IMR-90 (cell line): ENCODE data around the gene TRIP6. TPM values are rescaled to one million over a fixed set of nuclear protein-coding genes. Genes with fewer than 3 reads are reported as not detected.

Experiments used
- ATAC-seq: fragments of 200-7000 bp; cut with Tn5 transposase; 2 replicates; pipeline ENCODE4 v1.9.1; 2020; ENCODE audit warnings: low read depth, mild to moderate bottlenecking, moderate library complexity
- BruUV-seq: library from RNA; stranded (reverse); fragments of 400-500 nt; replicated peaks from 2 replicates; lab custom pipeline; 2021; lab: Mats Ljungman, UMichigan
- CTCF ChIA-PET: fragments of 300-600 bp; formaldehyde crosslinking; extraction: SDS; loops from one replicate; lab custom pipeline; 2021; ENCODE audit warnings: antibody characterized with exemption; lab: Yijun Ruan, JAX
- POLR2A ChIA-PET: fragments of 300-600 bp; sonication (Branson Sonifier 250); formaldehyde crosslinking; loops from one replicate; lab custom pipeline; 2022; ENCODE audit warnings: antibody characterized with exemption; ENCODE audit not compliant: unreplicated experiment; lab: Charles Lee
- DNase-seq: peaks from one replicate; pipeline ENCODE4 v3.0.0; 2013
- H2AFZ ChIP-seq: replicated peaks from 2 replicates; pipeline ENCODE3; 2013; ENCODE audit warnings: low read length, mild to moderate bottlenecking; ENCODE audit not compliant: poor library complexity
- H2AK5ac ChIP-seq: 2 replicates; pipeline ENCODE4 v1.6.1; 2013; ENCODE audit warnings: low read depth, low read length, inconsistent platforms
- H2AK9ac ChIP-seq: replicated peaks from 2 replicates; pipeline ENCODE3; 2013; ENCODE audit warnings: mild to moderate bottlenecking, low read depth, low read length, moderate library complexity; ENCODE audit not compliant: poor library complexity
- H2BK120ac ChIP-seq: 2 replicates; pipeline ENCODE4 v1.6.1; 2013; ENCODE audit warnings: low read depth, low read length, inconsistent platforms
- H2BK15ac ChIP-seq: 3 replicates; pipeline ENCODE4 v1.6.1; 2013; ENCODE audit warnings: low read depth, low read length, inconsistent platforms
- H2BK20ac ChIP-seq: 2 replicates; pipeline ENCODE4 v1.6.1; 2013; ENCODE audit warnings: low read depth, mild to moderate bottlenecking, inconsistent platforms, low read length, moderate library complexity
- H2BK5ac ChIP-seq: 2 replicates; pipeline ENCODE4 v1.6.1; 2013; ENCODE audit warnings: mild to moderate bottlenecking, low read depth, low read length, inconsistent platforms; ENCODE audit not compliant: poor library complexity, severe bottlenecking
- H3K14ac ChIP-seq: replicated peaks from 2 replicates; pipeline ENCODE4 v1.6.1; 2013; ENCODE audit warnings: low read depth, low read length, inconsistent platforms
- H3K18ac ChIP-seq: 2 replicates; pipeline ENCODE4 v1.6.1; 2013; ENCODE audit warnings: low read depth, low read length, control low read depth
- H3K23ac ChIP-seq: 2 replicates; pipeline ENCODE4 v1.6.1; 2013; ENCODE audit warnings: low read depth, low read length, inconsistent platforms
- H3K27ac ChIP-seq: 2 replicates; pipeline ENCODE4 v1.5.1; 2013; ENCODE audit warnings: mild to moderate bottlenecking, control low read depth, low read length; ENCODE audit not compliant: insufficient read depth
- H3K27me3 ChIP-seq: 2 replicates; pipeline ENCODE4 v1.6.1; 2013; ENCODE audit warnings: low read length; ENCODE audit not compliant: control insufficient read depth, insufficient read depth
- H3K36me3 ChIP-seq: 2 replicates; pipeline ENCODE4 v1.6.1; 2013; ENCODE audit warnings: low read length, mixed read lengths; ENCODE audit not compliant: control insufficient read depth, insufficient read depth
- H3K4ac ChIP-seq: 2 replicates; pipeline ENCODE4 v1.6.1; 2013; ENCODE audit warnings: low read depth, low read length, inconsistent platforms
- H3K4me1 ChIP-seq: 2 replicates; pipeline ENCODE4 v1.6.1; 2013; ENCODE audit warnings: low read length, mixed read lengths; ENCODE audit not compliant: control insufficient read depth, insufficient read depth
- H3K4me2 ChIP-seq: 2 replicates; pipeline ENCODE4 v1.6.1; 2013; ENCODE audit warnings: low read depth, mild to moderate bottlenecking, control low read depth, low read length, moderate library complexity
- H3K4me3 ChIP-seq: 2 replicates; pipeline ENCODE4 v1.5.1; 2013; ENCODE audit warnings: low read depth, mild to moderate bottlenecking, control low read depth, low read length, moderate library complexity; ENCODE audit not compliant: insufficient read depth
- H3K56ac ChIP-seq: 2 replicates; pipeline ENCODE4 v1.6.1; 2013; ENCODE audit warnings: low read length, inconsistent platforms; ENCODE audit not compliant: insufficient read depth; ENCODE audit errors: extremely low read depth
- H3K79me1 ChIP-seq, 2 experiments: 2 replicates each; pipeline ENCODE4 v1.6.1; 2013; ENCODE audit warnings: low read length in 2 of 2, inconsistent platforms in 1 of 2, low read depth in 1 of 2
- H3K9ac ChIP-seq: 2 replicates; pipeline ENCODE4 v1.6.1; 2013; ENCODE audit warnings: low read depth, low read length, control low read depth
- H3K9me1 ChIP-seq: 2 replicates; pipeline ENCODE4 v1.6.1; 2013; ENCODE audit warnings: low read length, inconsistent platforms; ENCODE audit not compliant: insufficient read depth
- H3K9me3 ChIP-seq: 2 replicates; pipeline ENCODE4 v1.6.1; 2013; ENCODE audit warnings: low read length; ENCODE audit not compliant: control insufficient read depth, insufficient read depth
- H4K20me1 ChIP-seq: 2 replicates; pipeline ENCODE4 v1.6.1; 2013; ENCODE audit warnings: low read length, inconsistent platforms; ENCODE audit not compliant: insufficient read depth
- H4K5ac ChIP-seq: 2 replicates; pipeline ENCODE4 v1.6.1; 2013; ENCODE audit warnings: mild to moderate bottlenecking, low read depth, low read length, control low read depth
- H4K8ac ChIP-seq, 2 experiments: 2 replicates each; pipeline ENCODE4 v1.6.1; 2013; ENCODE audit warnings: low read depth in 2 of 2, low read length in 2 of 2, control low read depth in 1 of 2, inconsistent platforms in 1 of 2
- H4K91ac ChIP-seq: 2 replicates; pipeline ENCODE4 v1.6.1; 2013; ENCODE audit warnings: low read depth, low read length, inconsistent platforms; ENCODE audit not compliant: insufficient read depth
- CEBPB ChIP-seq: IDR thresholded peaks from 2 replicates; pipeline ENCODE4 v1.6.1; 2012; ENCODE audit warnings: low read depth, low read length, improper control_type of control experiment
- CHD1 ChIP-seq: IDR thresholded peaks from 2 replicates; pipeline ENCODE4 v1.6.1; 2012; ENCODE audit warnings: low read depth, low read length, improper control_type of control experiment
- FOS ChIP-seq: fragments of 150-350 bp; IDR thresholded peaks from 2 replicates; pipeline ENCODE4 v1.6.1; 2016; ENCODE audit warnings: low read depth, low read length
- MAFK ChIP-seq: IDR thresholded peaks from 2 replicates; pipeline ENCODE4 v1.6.1; 2012; ENCODE audit warnings: low read depth, low read length, improper control_type of control experiment
- MAZ ChIP-seq: IDR thresholded peaks from 2 replicates; pipeline ENCODE4 v1.6.1; 2012; ENCODE audit warnings: low read depth, mild to moderate bottlenecking, low read length, improper control_type of control experiment, moderate library complexity, borderline replicate concordance
- MXI1 ChIP-seq: IDR thresholded peaks from 2 replicates; pipeline ENCODE4 v1.6.1; 2012; ENCODE audit warnings: low read depth, mild to moderate bottlenecking, low read length, moderate library complexity, borderline replicate concordance
- NFE2L2 ChIP-seq: fragments of 150-350 bp; IDR thresholded peaks from 2 replicates; pipeline ENCODE4 v1.6.1; 2016; ENCODE audit warnings: low read depth, mild to moderate bottlenecking, low read length
- RCOR1 ChIP-seq: IDR thresholded peaks from 2 replicates; pipeline ENCODE4 v1.6.1; 2012; ENCODE audit warnings: mild to moderate bottlenecking, low read length, improper control_type of control experiment; ENCODE audit not compliant: insufficient replicate concordance
- RFX5 ChIP-seq: IDR thresholded peaks from 2 replicates; pipeline ENCODE4 v1.8.0; 2012; ENCODE audit warnings: low read depth, mild to moderate bottlenecking, low read length, moderate library complexity
- SMC3 ChIP-seq: fragments of 150-350 bp; IDR thresholded peaks from 2 replicates; pipeline ENCODE4 v1.6.1; 2016; ENCODE audit warnings: low read depth, mild to moderate bottlenecking, antibody characterized with exemption, low read length, moderate library complexity
- WGBS, 2 experiments: methylation state at CpG; one replicate each; pipeline versions ENCODE4 v1.1.5 to v1.1.7; 2013; ENCODE audit warnings: missing lambda C conversion rate in 2 of 2; ENCODE audit not compliant: insufficient read length in 1 of 2; ENCODE audit errors: extremely low coverage in 2 of 2; 5-methylcytosine and 5-hydroxymethylcytosine counted together
- dilution Hi-C: fragments of 300-500 bp; cut with HindIII; formaldehyde crosslinking; loops from one replicate; pipeline ENCODE4 v1.14.3; 2018; ENCODE audit warnings: low sequenced_read_pairs; ENCODE audit not compliant: unreplicated experiment
- in situ Hi-C: fragments of 300-500 bp; cut with MboI; formaldehyde crosslinking; loops from 3 replicates; pipeline ENCODE4 v1.14.3; 2019; ENCODE audit warnings: low sequenced_read_pairs, inconsistent platforms, mixed read lengths
- intact Hi-C: fragments of 100-400 bp; cut with micrococcal nuclease; formaldehyde crosslinking; loops from 2 replicates; pipeline ENCODE4 v1.10.0; 2022
- polyA plus RNA-seq, 3 experiments: library from polyadenylated mRNA; depleted of rRNA; stranded (reverse); fragments of >200 nt; gene quantifications; 2 replicates each; pipeline ENCODE4 v1.2.3, GENCODE V29; 2012; ENCODE audit warnings: low replicate concordance in 1 of 3
- total RNA-seq: library from RNA; depleted of rRNA; stranded (reverse); fragments of >200 nt; gene quantifications from 2 replicates; pipeline ENCODE4 v1.2.3, GENCODE V29; 2012
- TF ChIP-seq, protein P1 (sequence below): conservative IDR thresholded peaks from 2 replicates; pipeline ENCODE4 v1.5.1; 2012; ENCODE audit warnings: mild to moderate bottlenecking, low read depth, low read length, improper control_type of control experiment
- TF ChIP-seq, protein P2 (sequence below): fragments of 150-350 bp; IDR thresholded peaks from 2 replicates; pipeline ENCODE4 v1.6.1; 2016; ENCODE audit warnings: low read depth, mild to moderate bottlenecking, low read length, moderate library complexity, borderline replicate concordance
- TF ChIP-seq, protein P3 (sequence below): fragments of 150-350 bp; IDR thresholded peaks from 2 replicates; pipeline ENCODE4 v1.6.1; 2017; ENCODE audit warnings: mild to moderate bottlenecking, antibody characterized with exemption, low read length, low read depth

The TRIP6 gene
- total and polyA plus RNA-seq, 2 of the 4 experiments (the other 2 are of a cell fraction): 36.4 to 72.3 TPM

DNA sequence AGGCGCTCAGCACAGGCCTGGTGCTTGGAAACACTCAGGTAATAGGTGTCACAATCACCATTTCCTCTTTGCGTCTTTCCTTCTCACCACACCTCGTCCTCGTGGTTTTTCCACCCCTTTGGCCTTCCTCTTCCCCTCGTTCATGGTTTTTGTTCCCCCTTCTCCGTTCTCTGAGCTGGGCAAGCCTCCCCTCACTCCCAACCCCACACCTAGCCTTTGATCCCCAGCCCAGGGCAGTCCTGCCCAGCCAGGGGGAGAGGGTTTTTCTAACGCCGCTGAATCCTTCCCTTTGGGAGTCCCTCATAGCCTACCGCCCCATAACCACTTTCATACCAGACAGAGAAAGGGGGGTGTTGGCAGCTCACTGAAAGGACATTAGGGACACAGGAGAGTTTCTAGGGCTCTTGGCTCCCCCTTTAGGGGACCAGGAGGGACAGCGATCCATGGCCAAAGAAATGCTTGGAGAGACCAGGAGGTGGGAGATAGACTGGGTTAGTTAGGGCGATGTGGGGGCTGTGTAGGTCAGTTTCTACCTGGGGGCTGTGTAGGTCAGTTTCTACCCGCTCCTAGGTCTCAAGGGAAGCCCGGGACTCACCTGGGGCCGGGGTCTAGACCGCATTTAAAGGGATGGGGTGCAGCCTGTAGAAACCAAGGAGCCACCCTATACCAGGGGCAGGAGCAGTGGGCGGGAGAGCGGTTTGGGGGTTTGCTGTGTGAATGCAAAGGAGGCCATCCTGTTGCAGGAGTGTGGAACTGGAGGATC lies 41.3 kb upstream of the TRIP6 start:
- intact Hi-C loops (no loop called here), in situ Hi-C loops (loop anchor here (10.0 kb wide), 1 partner anchor 121 kb away; the partner anchor contains the start of gene POP7), dilution Hi-C loops (no loop called here)
- ATAC-seq (no peak), DNase-seq (peak; percentile 59)
- Histone ChIP-seq H2AK5ac (peak overlapping the region; percentile 70; the same call in 1 of the 2 replicates), H2AFZ (peak overlapping the region; percentile 99), H2BK5ac (no peak overlapping the region), H3K4me2 (peak overlapping the region; percentile 97), H4K8ac (peak overlapping the region; percentile 21 to 23; a peak in 1 of 4 replicates), H4K5ac (no peak overlapping the region), H4K20me1 (peaks cover 30% of the 10 kb centered on the region), H3K27ac (peak overlapping the region; percentile 33), H3K4me1 (peaks cover 9% of the 10 kb centered on the region), H2BK20ac (no peak overlapping the region; the same call in 1 of the 2 replicates), H3K23ac (peak overlapping the region; percentile 99), H3K4me3 (peak overlapping the region; percentile 83), H3K9me3 (no peaks in the 10 kb centered on the region), H3K27me3 (no peaks in the 10 kb centered on the region), H3K9me1 (no peaks in the 10 kb centered on the region), H3K18ac (no peak overlapping the region; the same call in 1 of the 2 replicates), H3K4ac (peak overlapping the region; percentile 69), H3K14ac (peak overlapping the region; percentile 89), H3K9ac (peak overlapping the region; percentile 72), H3K79me1 (peaks cover 7 to 45% of the 10 kb centered on the region in 2 experiments; a peak in 3 of 4 replicates), H3K36me3 (peaks cover 22% of the 10 kb centered on the region), H2AK9ac (peak overlapping the region; percentile 93), H2BK120ac (no peak overlapping the region), H3K56ac (peak overlapping the region; percentile 16), H4K91ac (no peak overlapping the region), H2BK15ac (no peak overlapping the region)
- CTCF ChIA-PET: interaction anchor here (1.0 to 1.6 kb wide), 2 partner anchors 119 to 120 kb away, joined by 4 to 5 read pairs; partner anchors contain the start of gene POP7
- POLR2A ChIA-PET: no interaction called here
- BruUV-seq: no TSS peak
- 0% methylated on average over 2 of the region's 17 CpGs; no CpG with 5 or more reads in 1 of the 2 experiments for WGBS, 2 experiments
- TF ChIP-seq RCOR1 (no peak), MXI1 (no peak), SMC3 (no peak), CEBPB (no peak), FOS (no peak), CHD1 (no peak), RFX5 (no peak), MAFK (no peak), MAZ (peak; percentile 26; the same call in 1 of the 2 replicates), NFE2L2 (no peak)
- TF ChIP-seq, protein P1, sequence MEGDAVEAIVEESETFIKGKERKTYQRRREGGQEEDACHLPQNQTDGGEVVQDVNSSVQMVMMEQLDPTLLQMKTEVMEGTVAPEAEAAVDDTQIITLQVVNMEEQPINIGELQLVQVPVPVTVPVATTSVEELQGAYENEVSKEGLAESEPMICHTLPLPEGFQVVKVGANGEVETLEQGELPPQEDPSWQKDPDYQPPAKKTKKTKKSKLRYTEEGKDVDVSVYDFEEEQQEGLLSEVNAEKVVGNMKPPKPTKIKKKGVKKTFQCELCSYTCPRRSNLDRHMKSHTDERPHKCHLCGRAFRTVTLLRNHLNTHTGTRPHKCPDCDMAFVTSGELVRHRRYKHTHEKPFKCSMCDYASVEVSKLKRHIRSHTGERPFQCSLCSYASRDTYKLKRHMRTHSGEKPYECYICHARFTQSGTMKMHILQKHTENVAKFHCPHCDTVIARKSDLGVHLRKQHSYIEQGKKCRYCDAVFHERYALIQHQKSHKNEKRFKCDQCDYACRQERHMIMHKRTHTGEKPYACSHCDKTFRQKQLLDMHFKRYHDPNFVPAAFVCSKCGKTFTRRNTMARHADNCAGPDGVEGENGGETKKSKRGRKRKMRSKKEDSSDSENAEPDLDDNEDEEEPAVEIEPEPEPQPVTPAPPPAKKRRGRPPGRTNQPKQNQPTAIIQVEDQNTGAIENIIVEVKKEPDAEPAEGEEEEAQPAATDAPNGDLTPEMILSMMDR: peak; percentile 50
- TF ChIP-seq, protein P2, sequence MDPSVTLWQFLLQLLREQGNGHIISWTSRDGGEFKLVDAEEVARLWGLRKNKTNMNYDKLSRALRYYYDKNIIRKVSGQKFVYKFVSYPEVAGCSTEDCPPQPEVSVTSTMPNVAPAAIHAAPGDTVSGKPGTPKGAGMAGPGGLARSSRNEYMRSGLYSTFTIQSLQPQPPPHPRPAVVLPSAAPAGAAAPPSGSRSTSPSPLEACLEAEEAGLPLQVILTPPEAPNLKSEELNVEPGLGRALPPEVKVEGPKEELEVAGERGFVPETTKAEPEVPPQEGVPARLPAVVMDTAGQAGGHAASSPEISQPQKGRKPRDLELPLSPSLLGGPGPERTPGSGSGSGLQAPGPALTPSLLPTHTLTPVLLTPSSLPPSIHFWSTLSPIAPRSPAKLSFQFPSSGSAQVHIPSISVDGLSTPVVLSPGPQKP: no peak
- TF ChIP-seq, protein P3, sequence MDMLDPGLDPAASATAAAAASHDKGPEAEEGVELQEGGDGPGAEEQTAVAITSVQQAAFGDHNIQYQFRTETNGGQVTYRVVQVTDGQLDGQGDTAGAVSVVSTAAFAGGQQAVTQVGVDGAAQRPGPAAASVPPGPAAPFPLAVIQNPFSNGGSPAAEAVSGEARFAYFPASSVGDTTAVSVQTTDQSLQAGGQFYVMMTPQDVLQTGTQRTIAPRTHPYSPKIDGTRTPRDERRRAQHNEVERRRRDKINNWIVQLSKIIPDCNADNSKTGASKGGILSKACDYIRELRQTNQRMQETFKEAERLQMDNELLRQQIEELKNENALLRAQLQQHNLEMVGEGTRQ: no peak
